ENCODE measurements around the gene CCDC141. TPM values are rescaled to one million over a fixed set of nuclear protein-coding genes. Genes with fewer than 3 reads are reported as not detected.
A peak's percentile ranks its signal among the peaks of the same experiment; 100 is the strongest.
"Not testable (repeated sequence)": the region's sequence is repeated elsewhere in the genome, so short reads cannot be mapped to it uniquely, and the experiment has no call there.

CCDC141 gene
- total and polyA plus RNA-seq, 7 experiments from 2014 or later, result 8.2 to 39.2 (median 34.4) TPM

DNA sequence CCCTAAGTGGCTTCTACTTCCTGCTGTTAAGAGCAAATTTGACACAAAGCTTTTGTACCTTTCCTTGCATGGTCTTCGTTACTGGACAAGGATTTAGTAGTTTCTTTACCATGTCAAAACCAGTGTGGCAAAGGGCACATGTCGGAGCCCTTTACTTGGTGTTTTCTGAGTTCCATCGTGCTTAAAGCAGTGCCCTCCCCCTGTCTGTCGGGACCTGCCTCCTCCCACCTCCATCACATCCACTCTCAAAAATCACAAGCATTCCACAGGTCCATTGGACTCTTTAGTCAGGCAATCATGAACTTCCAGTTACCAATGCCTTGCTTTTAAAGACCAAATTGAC is 763 bp downstream of the CCDC141 start:
- Histone ChIP-seq H3K27me3 (ENCODE audit: control insufficient read depth in 2 of 2, insufficient read depth in 2 of 2, low read length in 2 of 2) (no peaks in the 10 kb centered on the region), H3K36me3 (ENCODE audit: control insufficient read depth in 2 of 3, insufficient read depth in 3 of 3, low read length in 3 of 3) (peaks cover 0 to 7% (median 0%) of the 10 kb centered on the region in 3 experiments), H3K4me3 (ENCODE audit: low read length) (peak overlapping the region; percentile 56), H3K9me3 (ENCODE audit: control insufficient read depth in 2 of 3, low read length in 3 of 3) (no peaks in the 10 kb centered on the region), H3K27ac (ENCODE audit: low read depth, low read length) (peak overlapping the region; percentile 81), H3K4me1 (ENCODE audit: control insufficient read depth in 2 of 2, insufficient read depth in 2 of 2, low read length in 2 of 2) (peaks cover 4 to 36% of the 10 kb centered on the region in 2 donors)
- Mint-ChIP-seq H3K4me3 (peak overlapping the region; percentile 79 to 97 (median 93)), H3K4me1 (peaks cover 15 to 72% (median 58%) of the 10 kb centered on the region in 7 donors), H3K36me3 (peaks cover 0 to 27% (median 21%) of the 10 kb centered on the region in 5 donors), H3K27me3 (no peaks in the 10 kb centered on the region), H3K27ac (peak overlapping the region; percentile 89 to 99 (median 97)), H3K9me3 (peaks cover 0 to 15% (median 2%) of the 10 kb centered on the region in 11 donors)
- ChIA-PET CTCF (interaction anchor here (1.1 to 1.4 kb wide), 3 partner anchors 17 to 76 kb away, joined by 3 to 5 read pairs (median 3); no protein-coding TSS in a partner anchor), POLR2A (interaction anchor here (1.0 to 3.6 kb wide), 6 partner anchors 10 to 81 kb away, joined by 3 to 42 read pairs (median 6); no protein-coding TSS in a partner anchor)
- intact Hi-C loops (cut with micrococcal nuclease), result loop anchor here (1.0 to 10.0 kb wide), 8 partner anchors 17 to 1936 kb away; partner anchors contain the start of genes RBM45 (in 1 of the 2), SESTD1 (in 1 of the 2) and UBE2E3 (in 1 of the 2)
- peak in 6 of 9 donors; percentile 7 to 34 (median 28) for DNase-seq
- peak; percentile 72 for ATAC-seq

DNA sequence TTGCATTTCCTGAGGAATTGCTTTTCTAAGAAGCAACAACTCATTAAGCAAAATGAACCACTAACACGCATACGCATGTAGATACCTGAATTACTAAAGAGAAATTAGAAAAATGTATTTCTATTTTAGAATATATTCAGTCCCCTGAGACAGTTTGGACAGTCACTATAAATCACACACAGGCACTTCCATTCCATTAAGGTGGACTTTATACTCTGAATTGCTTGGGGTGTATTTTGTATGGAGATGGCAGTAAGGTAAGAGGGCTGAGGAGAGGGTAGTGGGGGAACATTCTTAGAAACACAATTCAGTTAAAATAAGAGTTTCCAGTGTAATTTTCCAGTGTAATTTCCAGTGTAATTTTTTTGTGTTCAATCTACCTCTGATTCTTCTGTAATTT is 1.8 kb downstream of the CCDC141 start:
- H3K36me3 Mint-ChIP-seq, result peaks cover 7 to 38% (median 30%) of the 10 kb centered on the region in 5 donors
- H3K27ac Mint-ChIP-seq, result peak overlapping the region in 8 of 9 donors; percentile 40 to 99 (median 97)
- peaks cover 0 to 7% (median 0%) of the 10 kb centered on the region in 3 experiments for H3K36me3 ChIP-seq (ENCODE audit: control insufficient read depth in 2 of 3, insufficient read depth in 3 of 3, low read length in 3 of 3)
- no peaks in the 10 kb centered on the region for H3K27me3 ChIP-seq (ENCODE audit: control insufficient read depth in 2 of 2, insufficient read depth in 2 of 2, low read length in 2 of 2)
- ATAC-seq (no peak), DNase-seq (no peak)
- peaks cover 4 to 36% of the 10 kb centered on the region in 2 donors for H3K4me1 ChIP-seq (ENCODE audit: control insufficient read depth in 2 of 2, insufficient read depth in 2 of 2, low read length in 2 of 2)
- H3K4me1 Mint-ChIP-seq, result peaks cover 20 to 83% (median 68%) of the 10 kb centered on the region in 7 donors
- H3K9me3 Mint-ChIP-seq, result peaks cover 0 to 22% (median 4%) of the 10 kb centered on the region in 11 donors
- intact Hi-C loops (cut with micrococcal nuclease), result loop anchor here (5.0 to 10.0 kb wide), 5 partner anchors 36 to 1937 kb away; partner anchors contain the start of genes RBM45 (in 1 of the 2), SESTD1 (in 1 of the 2) and UBE2E3 (in 1 of the 2)
- no peaks in the 10 kb centered on the region for H3K9me3 ChIP-seq (ENCODE audit: control insufficient read depth in 2 of 3, low read length in 3 of 3)
- no peaks in the 10 kb centered on the region for H3K27me3 Mint-ChIP-seq
- peak overlapping the region; percentile 56 for H3K4me3 ChIP-seq (ENCODE audit: low read length)
- peak overlapping the region; percentile 79 to 97 (median 93) for H3K4me3 Mint-ChIP-seq
- no peak overlapping the region for H3K27ac ChIP-seq (ENCODE audit: low read depth, low read length)
- POLR2A ChIA-PET, result no interaction called here
- CTCF ChIA-PET, result no interaction called here

DNA sequence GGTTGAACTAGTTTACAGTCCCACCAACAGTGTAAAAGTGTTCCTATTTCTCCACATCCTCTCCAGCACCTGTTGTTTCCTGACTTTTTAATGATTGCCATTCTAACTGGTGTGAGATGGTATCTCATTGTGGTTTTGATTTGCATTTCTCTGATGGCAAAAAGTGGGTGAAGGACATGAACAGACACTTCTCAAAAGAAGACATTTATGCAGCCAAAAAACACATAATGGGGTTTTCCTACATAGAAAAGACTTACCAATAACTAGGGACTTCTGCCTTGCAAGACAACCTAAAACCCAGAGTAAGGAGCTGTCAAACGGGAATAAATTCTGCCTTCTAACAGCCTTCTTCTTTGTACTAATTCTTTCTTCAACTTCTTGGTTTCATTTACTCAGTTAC is 4.3 kb downstream of the CCDC141 start:
- H3K27me3 ChIP-seq (ENCODE audit: control insufficient read depth in 2 of 2, insufficient read depth in 2 of 2, low read length in 2 of 2); ATAC-seq; H3K4me3 ChIP-seq (ENCODE audit: low read length); H3K27ac ChIP-seq (ENCODE audit: low read depth, low read length); H3K9me3 ChIP-seq (ENCODE audit: control insufficient read depth in 2 of 3, low read length in 3 of 3); CTCF ChIA-PET; H3K36me3 ChIP-seq (ENCODE audit: control insufficient read depth in 2 of 3, insufficient read depth in 3 of 3, low read length in 3 of 3); DNase-seq; H3K27me3 Mint-ChIP-seq: not testable (repeated sequence)
- Mint-ChIP-seq H3K27ac (peak overlapping the region in 6 of 9 donors; percentile 28 to 99 (median 57)), H3K9me3 (peaks cover 0 to 31% (median 9%) of the 10 kb centered on the region in 11 donors), H3K4me3 (peak overlapping the region in 3 of 10 donors; percentile 21 to 94 (median 49)), H3K36me3 (peaks cover 19 to 62% (median 50%) of the 10 kb centered on the region in 5 donors), H3K4me1 (peaks cover 20 to 96% (median 77%) of the 10 kb centered on the region in 7 donors)
- intact Hi-C loops (cut with micrococcal nuclease), result loop anchor here (5.0 to 10.0 kb wide), 5 partner anchors 33 to 1939 kb away; partner anchors contain the start of genes RBM45 (in 1 of the 2), SESTD1 (in 1 of the 2) and UBE2E3 (in 1 of the 2)
- POLR2A ChIA-PET, result interaction anchor here (1.0 to 1.2 kb wide), 2 partner anchors 12 to 14 kb away, joined by 3 to 10 read pairs; no protein-coding TSS in a partner anchor
- peaks cover 4 to 34% of the 10 kb centered on the region in 2 donors for H3K4me1 ChIP-seq (ENCODE audit: control insufficient read depth in 2 of 2, insufficient read depth in 2 of 2, low read length in 2 of 2)

DNA sequence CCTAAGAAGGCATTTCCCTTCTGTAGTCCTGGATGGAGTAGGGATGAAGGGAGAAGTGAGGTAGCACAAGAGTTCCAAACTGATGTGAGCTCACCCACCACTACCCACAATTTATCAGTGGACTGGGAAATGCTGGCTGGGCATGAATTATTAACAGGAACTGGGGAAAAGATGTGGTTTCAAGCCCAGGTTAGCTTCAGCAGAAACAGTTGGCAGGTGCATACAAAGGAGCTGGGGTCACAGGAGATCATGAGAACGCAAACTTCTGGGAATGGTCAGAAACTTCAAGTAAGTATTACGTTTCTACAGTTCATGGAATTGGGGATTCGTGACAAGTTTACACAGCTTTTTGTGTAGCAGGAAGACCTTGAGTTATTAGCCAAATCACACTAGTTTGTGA is 5.4 kb downstream of the CCDC141 start:
- peaks cover 19 to 70% (median 52%) of the 10 kb centered on the region in 5 donors for H3K36me3 Mint-ChIP-seq
- no peak overlapping the region for H3K4me3 ChIP-seq (ENCODE audit: low read length)
- DNase-seq, result no peak
- H3K27ac ChIP-seq (ENCODE audit: low read depth, low read length), result no peak overlapping the region
- no peak for ATAC-seq
- intact Hi-C loops (cut with micrococcal nuclease), result loop anchor here (10.0 kb wide), 3 partner anchors 220 to 1940 kb away; partner anchors contain the start of genes RBM45 (in 1 of the 2), SESTD1 (in 1 of the 2) and UBE2E3 (in 1 of the 2)
- peaks cover 0 to 31% (median 9%) of the 10 kb centered on the region in 11 donors for H3K9me3 Mint-ChIP-seq
- H3K4me1 ChIP-seq (ENCODE audit: control insufficient read depth in 2 of 2, insufficient read depth in 2 of 2, low read length in 2 of 2), result peaks cover 4 to 28% of the 10 kb centered on the region in 2 donors
- no peaks in the 10 kb centered on the region for H3K9me3 ChIP-seq (ENCODE audit: control insufficient read depth in 2 of 3, low read length in 3 of 3)
- POLR2A ChIA-PET, result interaction anchor here (0.9 to 1.7 kb wide), 2 partner anchors 10 to 12 kb away, joined by 3 read pairs; no protein-coding TSS in a partner anchor
- CTCF ChIA-PET, result no interaction called here
- H3K27ac Mint-ChIP-seq, result peak overlapping the region in 4 of 9 donors; percentile 19 to 46 (median 38)
- H3K27me3 ChIP-seq (ENCODE audit: control insufficient read depth in 2 of 2, insufficient read depth in 2 of 2, low read length in 2 of 2), result no peaks in the 10 kb centered on the region
- H3K27me3 Mint-ChIP-seq, result no peaks in the 10 kb centered on the region
- peak overlapping the region in 9 of 10 donors; percentile 16 to 67 (median 34) for H3K4me3 Mint-ChIP-seq
- peaks cover 0 to 7% (median 0%) of the 10 kb centered on the region in 3 experiments for H3K36me3 ChIP-seq (ENCODE audit: control insufficient read depth in 2 of 3, insufficient read depth in 3 of 3, low read length in 3 of 3)
- H3K4me1 Mint-ChIP-seq, result peaks cover 23 to 90% (median 67%) of the 10 kb centered on the region in 7 donors

DNA sequence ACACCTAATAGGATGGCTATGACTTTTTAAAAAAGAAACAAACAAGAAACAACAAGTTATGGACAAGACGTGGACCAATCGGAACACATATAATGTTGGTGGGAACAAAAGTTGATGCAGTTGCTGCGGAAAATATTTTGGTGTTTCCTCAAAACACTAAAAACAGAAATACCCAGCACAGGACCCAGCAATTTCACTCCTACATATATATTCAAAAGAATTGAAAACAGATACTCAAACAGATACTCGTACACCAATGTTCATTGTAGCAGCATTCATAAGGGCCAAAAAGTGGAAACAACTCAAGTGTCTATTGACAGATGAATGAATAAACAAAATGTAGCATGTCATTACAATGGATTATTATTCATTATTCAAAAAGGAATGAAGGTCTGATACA is 12.1 kb downstream of the CCDC141 start:
- no peaks in the 10 kb centered on the region for H3K4me1 ChIP-seq (ENCODE audit: control insufficient read depth in 2 of 2, insufficient read depth in 2 of 2, low read length in 2 of 2)
- ChIA-PET POLR2A (no interaction called here), CTCF (no interaction called here)
- no peaks in the 10 kb centered on the region for H3K9me3 ChIP-seq (ENCODE audit: control insufficient read depth in 2 of 3, low read length in 3 of 3)
- H3K27me3 ChIP-seq (ENCODE audit: control insufficient read depth in 2 of 2, insufficient read depth in 2 of 2, low read length in 2 of 2), result no peaks in the 10 kb centered on the region
- ATAC-seq (no peak), DNase-seq (no peak)
- Mint-ChIP-seq H3K27me3 (no peaks in the 10 kb centered on the region), H3K4me3 (no peak overlapping the region), H3K36me3 (peaks cover 19 to 49% (median 35%) of the 10 kb centered on the region in 5 donors), H3K27ac (peak overlapping the region in 6 of 9 donors; percentile 6 to 80 (median 34)), H3K4me1 (peaks cover 15 to 63% (median 29%) of the 10 kb centered on the region in 7 donors), H3K9me3 (peaks cover 2 to 16% (median 7%) of the 10 kb centered on the region in 11 donors)
- H3K36me3 ChIP-seq (ENCODE audit: control insufficient read depth in 2 of 3, insufficient read depth in 3 of 3, low read length in 3 of 3), result no peaks in the 10 kb centered on the region
- no peak overlapping the region for H3K4me3 ChIP-seq (ENCODE audit: low read length)
- intact Hi-C loops (cut with micrococcal nuclease), result loop anchor here (10.0 kb wide), 4 partner anchors 197 to 1947 kb away; partner anchors contain the start of genes SESTD1 (in 1 of the 2) and UBE2E3 (in 1 of the 2)
- no peak overlapping the region for H3K27ac ChIP-seq (ENCODE audit: low read depth, low read length)

DNA sequence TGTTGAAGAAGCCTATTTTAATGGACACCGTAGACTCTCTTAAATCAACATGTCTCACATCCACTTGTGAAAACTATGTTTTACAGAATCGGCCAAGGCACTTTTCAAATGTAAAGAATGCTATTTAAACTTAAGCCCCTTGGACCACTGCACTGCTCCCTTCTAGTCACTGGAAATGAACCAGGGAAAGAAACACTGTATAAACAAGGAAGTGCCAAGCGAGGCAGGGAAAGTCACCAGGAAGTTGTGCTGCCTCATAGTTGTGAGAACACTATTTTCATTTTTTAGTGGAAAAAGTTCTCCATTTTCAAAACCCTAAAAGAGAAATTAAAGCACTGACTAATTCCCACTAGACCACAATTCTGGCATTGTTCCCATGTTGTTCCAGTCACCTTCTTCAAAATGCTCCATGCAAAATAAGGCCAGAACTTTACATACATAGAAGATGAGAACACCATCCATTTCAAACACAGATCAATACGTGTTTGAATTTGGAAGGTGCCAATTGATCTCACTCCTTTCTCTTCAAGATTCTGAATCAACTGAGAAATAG is 13.5 kb downstream of the CCDC141 start:
- peaks cover 0 to 9% (median 3%) of the 10 kb centered on the region in 11 donors for H3K9me3 Mint-ChIP-seq
- POLR2A ChIA-PET, result no interaction called here
- H3K27me3 Mint-ChIP-seq, result no peaks in the 10 kb centered on the region
- peaks cover 18 to 63% (median 42%) of the 10 kb centered on the region in 7 donors for H3K4me1 Mint-ChIP-seq
- intact Hi-C loops (cut with micrococcal nuclease), result loop anchor here (10.0 kb wide), 4 partner anchors 198 to 1948 kb away; partner anchors contain the start of genes SESTD1 (in 1 of the 2) and UBE2E3 (in 1 of the 2)
- CTCF ChIA-PET, result no interaction called here
- H3K27ac Mint-ChIP-seq, result peak overlapping the region in 5 of 9 donors; percentile 39 to 80 (median 63)
- no peak for ATAC-seq
- H3K4me3 ChIP-seq (ENCODE audit: low read length), result no peak overlapping the region
- no peaks in the 10 kb centered on the region for H3K9me3 ChIP-seq (ENCODE audit: control insufficient read depth in 2 of 3, low read length in 3 of 3)
- H3K4me1 ChIP-seq (ENCODE audit: control insufficient read depth in 2 of 2, insufficient read depth in 2 of 2, low read length in 2 of 2), result peaks cover 0 to 8% of the 10 kb centered on the region in 2 donors
- H3K4me3 Mint-ChIP-seq, result no peak overlapping the region
- H3K36me3 Mint-ChIP-seq, result peaks cover 12 to 35% (median 22%) of the 10 kb centered on the region in 5 donors
- no peaks in the 10 kb centered on the region for H3K36me3 ChIP-seq (ENCODE audit: control insufficient read depth in 2 of 3, insufficient read depth in 3 of 3, low read length in 3 of 3)
- H3K27me3 ChIP-seq (ENCODE audit: control insufficient read depth in 2 of 2, insufficient read depth in 2 of 2, low read length in 2 of 2), result no peaks in the 10 kb centered on the region
- H3K27ac ChIP-seq (ENCODE audit: low read depth, low read length), result no peak overlapping the region
- DNase-seq, result no peak

Measured in naive thymus-derived CD4-positive, alpha-beta T cell (primary cell).